ENCODE data around the gene TNIP1.

- TF ChIP-seq POLR2A (IDR thresholded peaks at IDR 0.05; ENCODE audit: low read depth, low read length) = no peak
- TF ChIP-seq POLR2AphosphoS5 (IDR thresholded peaks at IDR 0.05; ENCODE audit: low read depth, low read length) = no peak
- no peak for TF ChIP-seq TAF1 (IDR thresholded peaks at IDR 0.05; ENCODE audit: borderline replicate concordance, low read depth, low read length)
Observed at GRCh38 chr5:151047814-151048425, 32.9 kb downstream of the TNIP1 start.

All from GM12892 (cell line).